WTC11 (cell line): ENCODE results near the gene FYCO1.

Source experiments
- ATF3 ChIP-seq: sonication (generic); formaldehyde crosslinking; conservative IDR thresholded peaks from 2 replicates; pipeline ENCODE4 v1.8.1; 2022; ENCODE audit warnings: mild to moderate bottlenecking, missing genetic modification reagents
- CREB1 ChIP-seq: sonication (generic); formaldehyde crosslinking; IDR thresholded peaks from 2 replicates; pipeline ENCODE4 v1.8.0; 2023; ENCODE audit warnings: mild to moderate bottlenecking, missing genetic modification reagents
- CTCF ChIP-seq: fragments of 200-600 bp; IDR thresholded peaks from 2 replicates; pipeline ENCODE4 v1.8.0; 2022; ENCODE audit warnings: antibody characterized with exemption
- FOXJ3 ChIP-seq: sonication (generic); formaldehyde crosslinking; IDR thresholded peaks from 2 replicates; pipeline ENCODE4 v1.9.0; 2021; ENCODE audit warnings: missing genetic modification reagents, mild to moderate bottlenecking, borderline replicate concordance
- MXD4 ChIP-seq: fragments of 250-450 bp; sonication (Bioruptor Pico); IDR thresholded peaks from 2 replicates; pipeline ENCODE4 v1.8.0; 2021; ENCODE audit warnings: mild to moderate bottlenecking, moderate library complexity, borderline replicate concordance
- PREB ChIP-seq: sonication (generic); formaldehyde crosslinking; IDR thresholded peaks from 2 replicates; pipeline ENCODE4 v1.8.1; 2022; ENCODE audit warnings: mild to moderate bottlenecking, missing genetic modification reagents, moderate library complexity, borderline replicate concordance
- RORB ChIP-seq: fragments of 250-450 bp; sonication (Bioruptor Pico); IDR thresholded peaks from 2 replicates; pipeline ENCODE4 v1.9.0; 2021; ENCODE audit warnings: mild to moderate bottlenecking
- TCF7 ChIP-seq: sonication (generic); formaldehyde crosslinking; IDR thresholded peaks from 2 replicates; pipeline ENCODE4 v1.8.0; 2022; ENCODE audit warnings: mild to moderate bottlenecking, low read depth, missing genetic modification reagents, moderate library complexity
- TEAD4 ChIP-seq: sonication (generic); formaldehyde crosslinking; IDR thresholded peaks from 2 replicates; pipeline ENCODE4 v1.8.0; 2022; ENCODE audit warnings: mild to moderate bottlenecking, missing genetic modification reagents
- USF1 ChIP-seq: sonication (generic); formaldehyde crosslinking; IDR thresholded peaks from 2 replicates; pipeline ENCODE4 v1.8.0; 2022; ENCODE audit warnings: mild to moderate bottlenecking, missing genetic modification reagents
- USF2 ChIP-seq: sonication (generic); formaldehyde crosslinking; IDR thresholded peaks from 2 replicates; pipeline ENCODE4 v1.8.1; 2023; ENCODE audit warnings: mild to moderate bottlenecking, missing genetic modification reagents, moderate library complexity
- ZNF121 ChIP-seq: sonication (generic); formaldehyde crosslinking; IDR thresholded peaks from 2 replicates; pipeline ENCODE4 v1.8.0; 2023; ENCODE audit warnings: missing genetic modification reagents
- ZNF263 ChIP-seq: sonication (generic); formaldehyde crosslinking; IDR thresholded peaks from 2 replicates; pipeline ENCODE4 v1.8.1; 2022; ENCODE audit warnings: low read depth, mild to moderate bottlenecking, moderate library complexity, missing genetic modification reagents
- ZNF396 ChIP-seq: fragments of 250-450 bp; sonication (Bioruptor Pico); IDR thresholded peaks from 2 replicates; pipeline ENCODE4 v1.8.0; 2021; ENCODE audit warnings: mild to moderate bottlenecking, moderate library complexity, borderline replicate concordance

GRCh38 chr3:45868650-45869049, 127.0 kb downstream of the FYCO1 start:
- TF ChIP-seq ATF3 (CRISPR knock-in tag) (no peak), USF2 (CRISPR knock-in tag) (no peak), CTCF (no peak), PREB (CRISPR knock-in tag) (no peak), ZNF263 (CRISPR knock-in tag) (no peak), ZNF121 (CRISPR knock-in tag) (no peak), MXD4 (CRISPR knock-in tag) (no peak), CREB1 (CRISPR knock-in tag) (no peak), FOXJ3 (CRISPR knock-in tag) (no peak), USF1 (no peak), TEAD4 (CRISPR knock-in tag) (no peak), RORB (no peak), ZNF396 (CRISPR knock-in tag) (no peak), TCF7 (CRISPR knock-in tag) (no peak)
